Measurements from ENCODE around the gene ITLN2.

ITLN2 gene

DNA sequence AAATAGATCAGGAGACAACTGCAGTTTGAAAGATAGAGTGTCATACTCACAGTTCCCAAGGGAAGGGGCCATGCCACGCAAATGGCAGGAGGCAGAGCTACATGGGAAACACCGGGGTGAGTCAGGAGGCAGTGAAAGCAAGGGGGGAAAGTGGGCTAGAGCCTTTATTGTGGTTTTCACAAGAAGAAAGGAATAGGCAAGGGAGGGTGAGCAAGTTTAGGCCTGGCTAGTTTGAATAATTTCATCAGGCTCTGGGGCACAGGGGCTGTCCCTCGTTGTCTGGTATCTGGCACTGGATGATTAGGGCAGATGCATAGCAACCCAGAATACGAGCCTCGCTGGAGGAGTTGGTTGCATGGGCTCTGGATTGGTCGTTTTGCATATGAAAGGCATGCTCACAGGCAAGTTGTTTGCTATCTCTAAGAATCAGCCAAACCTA, 17.0 kb upstream of the ITLN2 start (continued):
- TF ChIP-seq, protein P1, sequence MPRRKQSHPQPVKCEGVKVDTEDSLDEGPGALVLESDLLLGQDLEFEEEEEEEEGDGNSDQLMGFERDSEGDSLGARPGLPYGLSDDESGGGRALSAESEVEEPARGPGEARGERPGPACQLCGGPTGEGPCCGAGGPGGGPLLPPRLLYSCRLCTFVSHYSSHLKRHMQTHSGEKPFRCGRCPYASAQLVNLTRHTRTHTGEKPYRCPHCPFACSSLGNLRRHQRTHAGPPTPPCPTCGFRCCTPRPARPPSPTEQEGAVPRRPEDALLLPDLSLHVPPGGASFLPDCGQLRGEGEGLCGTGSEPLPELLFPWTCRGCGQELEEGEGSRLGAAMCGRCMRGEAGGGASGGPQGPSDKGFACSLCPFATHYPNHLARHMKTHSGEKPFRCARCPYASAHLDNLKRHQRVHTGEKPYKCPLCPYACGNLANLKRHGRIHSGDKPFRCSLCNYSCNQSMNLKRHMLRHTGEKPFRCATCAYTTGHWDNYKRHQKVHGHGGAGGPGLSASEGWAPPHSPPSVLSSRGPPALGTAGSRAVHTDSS (tag by site-specific recombination; IDR thresholded peaks at IDR 0.05), result no peak
- no peak for TF ChIP-seq ZNF221 (tag by site-specific recombination; IDR thresholded peaks at IDR 0.05; ENCODE audit: borderline replicate concordance)
- TF ChIP-seq, protein P2, sequence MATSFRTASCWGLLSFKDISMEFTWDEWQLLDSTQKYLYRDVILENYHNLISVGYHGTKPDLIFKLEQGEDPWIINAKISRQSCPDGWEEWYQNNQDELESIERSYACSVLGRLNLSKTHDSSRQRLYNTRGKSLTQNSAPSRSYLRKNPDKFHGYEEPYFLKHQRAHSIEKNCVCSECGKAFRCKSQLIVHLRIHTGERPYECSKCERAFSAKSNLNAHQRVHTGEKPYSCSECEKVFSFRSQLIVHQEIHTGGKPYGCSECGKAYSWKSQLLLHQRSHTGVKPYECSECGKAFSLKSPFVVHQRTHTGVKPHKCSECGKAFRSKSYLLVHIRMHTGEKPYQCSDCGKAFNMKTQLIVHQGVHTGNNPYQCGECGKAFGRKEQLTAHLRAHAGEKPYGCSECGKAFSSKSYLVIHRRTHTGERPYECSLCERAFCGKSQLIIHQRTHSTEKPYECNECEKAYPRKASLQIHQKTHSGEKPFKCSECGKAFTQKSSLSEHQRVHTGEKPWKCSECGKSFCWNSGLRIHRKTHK (tag by site-specific recombination; IDR thresholded peaks at IDR 0.05), result no peak
- TF ChIP-seq, protein P3, sequence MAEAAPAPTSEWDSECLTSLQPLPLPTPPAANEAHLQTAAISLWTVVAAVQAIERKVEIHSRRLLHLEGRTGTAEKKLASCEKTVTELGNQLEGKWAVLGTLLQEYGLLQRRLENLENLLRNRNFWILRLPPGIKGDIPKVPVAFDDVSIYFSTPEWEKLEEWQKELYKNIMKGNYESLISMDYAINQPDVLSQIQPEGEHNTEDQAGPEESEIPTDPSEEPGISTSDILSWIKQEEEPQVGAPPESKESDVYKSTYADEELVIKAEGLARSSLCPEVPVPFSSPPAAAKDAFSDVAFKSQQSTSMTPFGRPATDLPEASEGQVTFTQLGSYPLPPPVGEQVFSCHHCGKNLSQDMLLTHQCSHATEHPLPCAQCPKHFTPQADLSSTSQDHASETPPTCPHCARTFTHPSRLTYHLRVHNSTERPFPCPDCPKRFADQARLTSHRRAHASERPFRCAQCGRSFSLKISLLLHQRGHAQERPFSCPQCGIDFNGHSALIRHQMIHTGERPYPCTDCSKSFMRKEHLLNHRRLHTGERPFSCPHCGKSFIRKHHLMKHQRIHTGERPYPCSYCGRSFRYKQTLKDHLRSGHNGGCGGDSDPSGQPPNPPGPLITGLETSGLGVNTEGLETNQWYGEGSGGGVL (tag by site-specific recombination; IDR thresholded peaks at IDR 0.05), result peak; percentile 23; the same call in 1 of the 2 replicates

DNA sequence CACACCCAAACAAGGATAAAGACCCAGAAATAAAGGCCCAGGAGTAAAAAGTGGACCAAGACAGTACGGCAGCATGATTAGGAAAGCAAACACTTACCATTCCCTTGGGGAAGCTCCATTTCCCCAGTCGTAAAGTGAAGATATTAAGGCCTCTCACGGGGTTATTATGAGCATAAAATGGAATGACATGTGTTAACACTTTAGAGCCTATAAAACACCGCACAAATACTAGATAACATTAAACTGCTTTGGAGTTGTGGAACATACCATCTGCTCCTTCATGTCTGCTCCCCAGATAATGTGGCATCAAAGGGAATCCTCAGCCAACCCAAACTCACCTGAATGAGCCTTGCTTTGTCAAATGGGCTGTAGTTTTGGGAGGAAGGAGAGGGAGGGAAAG, 8.9 kb upstream of the ITLN2 start:
- H3K36me3 ChIP-seq (ENCODE audit: control insufficient read depth in 2 of 2, insufficient read depth in 1 of 2, low read length in 2 of 2), result no peaks in the 10 kb centered on the region
- peaks cover 3% of the 10 kb centered on the region for H3K4me1 ChIP-seq (ENCODE audit: control insufficient read depth, insufficient read depth, low read length)
- CTCF ChIA-PET, result interaction anchor here (0.6 to 3.0 kb wide), 6 partner anchors 10 to 202 kb away, joined by 3 to 18 read pairs (median 4); partner anchors contain the start of genes ITLN2 and PPOX
- no peaks in the 10 kb centered on the region for H3K9me3 ChIP-seq (ENCODE audit: control insufficient read depth, insufficient read depth, low read depth, low read length)
- no peak overlapping the region for H3K27ac ChIP-seq (ENCODE audit: extremely low read depth, low read depth, low read length)
- H3K4me3 ChIP-seq (ENCODE audit: low read depth, low read length), result no peak overlapping the region
- POLR2A ChIA-PET, result no interaction called here
- TF ChIP-seq, protein P4, sequence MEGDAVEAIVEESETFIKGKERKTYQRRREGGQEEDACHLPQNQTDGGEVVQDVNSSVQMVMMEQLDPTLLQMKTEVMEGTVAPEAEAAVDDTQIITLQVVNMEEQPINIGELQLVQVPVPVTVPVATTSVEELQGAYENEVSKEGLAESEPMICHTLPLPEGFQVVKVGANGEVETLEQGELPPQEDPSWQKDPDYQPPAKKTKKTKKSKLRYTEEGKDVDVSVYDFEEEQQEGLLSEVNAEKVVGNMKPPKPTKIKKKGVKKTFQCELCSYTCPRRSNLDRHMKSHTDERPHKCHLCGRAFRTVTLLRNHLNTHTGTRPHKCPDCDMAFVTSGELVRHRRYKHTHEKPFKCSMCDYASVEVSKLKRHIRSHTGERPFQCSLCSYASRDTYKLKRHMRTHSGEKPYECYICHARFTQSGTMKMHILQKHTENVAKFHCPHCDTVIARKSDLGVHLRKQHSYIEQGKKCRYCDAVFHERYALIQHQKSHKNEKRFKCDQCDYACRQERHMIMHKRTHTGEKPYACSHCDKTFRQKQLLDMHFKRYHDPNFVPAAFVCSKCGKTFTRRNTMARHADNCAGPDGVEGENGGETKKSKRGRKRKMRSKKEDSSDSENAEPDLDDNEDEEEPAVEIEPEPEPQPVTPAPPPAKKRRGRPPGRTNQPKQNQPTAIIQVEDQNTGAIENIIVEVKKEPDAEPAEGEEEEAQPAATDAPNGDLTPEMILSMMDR (tag by site-specific recombination; IDR thresholded peaks at IDR 0.05), result no peak
- no peak for TF ChIP-seq ZNF530 (tag by site-specific recombination; IDR thresholded peaks at IDR 0.05; ENCODE audit: low read depth)
- TF ChIP-seq ZNF48 (tag by site-specific recombination; IDR thresholded peaks at IDR 0.05), result no peak
- TF ChIP-seq ZNF529 (tag by site-specific recombination; IDR thresholded peaks at IDR 0.05; ENCODE audit: insufficient replicate concordance), result no peak
- TF ChIP-seq, protein P5, sequence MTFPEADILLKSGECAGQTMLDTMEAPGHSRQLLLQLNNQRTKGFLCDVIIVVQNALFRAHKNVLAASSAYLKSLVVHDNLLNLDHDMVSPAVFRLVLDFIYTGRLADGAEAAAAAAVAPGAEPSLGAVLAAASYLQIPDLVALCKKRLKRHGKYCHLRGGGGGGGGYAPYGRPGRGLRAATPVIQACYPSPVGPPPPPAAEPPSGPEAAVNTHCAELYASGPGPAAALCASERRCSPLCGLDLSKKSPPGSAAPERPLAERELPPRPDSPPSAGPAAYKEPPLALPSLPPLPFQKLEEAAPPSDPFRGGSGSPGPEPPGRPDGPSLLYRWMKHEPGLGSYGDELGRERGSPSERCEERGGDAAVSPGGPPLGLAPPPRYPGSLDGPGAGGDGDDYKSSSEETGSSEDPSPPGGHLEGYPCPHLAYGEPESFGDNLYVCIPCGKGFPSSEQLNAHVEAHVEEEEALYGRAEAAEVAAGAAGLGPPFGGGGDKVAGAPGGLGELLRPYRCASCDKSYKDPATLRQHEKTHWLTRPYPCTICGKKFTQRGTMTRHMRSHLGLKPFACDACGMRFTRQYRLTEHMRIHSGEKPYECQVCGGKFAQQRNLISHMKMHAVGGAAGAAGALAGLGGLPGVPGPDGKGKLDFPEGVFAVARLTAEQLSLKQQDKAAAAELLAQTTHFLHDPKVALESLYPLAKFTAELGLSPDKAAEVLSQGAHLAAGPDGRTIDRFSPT (tag by site-specific recombination; IDR thresholded peaks at IDR 0.05), result no peak
- TF ChIP-seq ZNF626 (tag by site-specific recombination; IDR thresholded peaks at IDR 0.05), result no peak
- no peak for TF ChIP-seq ZNF138 (tag by site-specific recombination; IDR thresholded peaks at IDR 0.05; ENCODE audit: borderline replicate concordance)
- TF ChIP-seq ZNF16 (tag by site-specific recombination; IDR thresholded peaks at IDR 0.05; ENCODE audit: low read depth), result no peak
- TF ChIP-seq SCRT1 (tag by site-specific recombination; IDR thresholded peaks at IDR 0.05; ENCODE audit: borderline replicate concordance), result no peak
- TF ChIP-seq, protein P6, sequence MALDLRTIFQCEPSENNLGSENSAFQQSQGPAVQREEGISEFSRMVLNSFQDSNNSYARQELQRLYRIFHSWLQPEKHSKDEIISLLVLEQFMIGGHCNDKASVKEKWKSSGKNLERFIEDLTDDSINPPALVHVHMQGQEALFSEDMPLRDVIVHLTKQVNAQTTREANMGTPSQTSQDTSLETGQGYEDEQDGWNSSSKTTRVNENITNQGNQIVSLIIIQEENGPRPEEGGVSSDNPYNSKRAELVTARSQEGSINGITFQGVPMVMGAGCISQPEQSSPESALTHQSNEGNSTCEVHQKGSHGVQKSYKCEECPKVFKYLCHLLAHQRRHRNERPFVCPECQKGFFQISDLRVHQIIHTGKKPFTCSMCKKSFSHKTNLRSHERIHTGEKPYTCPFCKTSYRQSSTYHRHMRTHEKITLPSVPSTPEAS (tag by site-specific recombination; IDR thresholded peaks at IDR 0.05), result no peak
- no peak for TF ChIP-seq ZNF391 (tag by site-specific recombination; IDR thresholded peaks at IDR 0.05; ENCODE audit: borderline replicate concordance, low read depth)
- no peak for TF ChIP-seq ZNF621 (tag by site-specific recombination; IDR thresholded peaks at IDR 0.05)
- TF ChIP-seq, protein P7, sequence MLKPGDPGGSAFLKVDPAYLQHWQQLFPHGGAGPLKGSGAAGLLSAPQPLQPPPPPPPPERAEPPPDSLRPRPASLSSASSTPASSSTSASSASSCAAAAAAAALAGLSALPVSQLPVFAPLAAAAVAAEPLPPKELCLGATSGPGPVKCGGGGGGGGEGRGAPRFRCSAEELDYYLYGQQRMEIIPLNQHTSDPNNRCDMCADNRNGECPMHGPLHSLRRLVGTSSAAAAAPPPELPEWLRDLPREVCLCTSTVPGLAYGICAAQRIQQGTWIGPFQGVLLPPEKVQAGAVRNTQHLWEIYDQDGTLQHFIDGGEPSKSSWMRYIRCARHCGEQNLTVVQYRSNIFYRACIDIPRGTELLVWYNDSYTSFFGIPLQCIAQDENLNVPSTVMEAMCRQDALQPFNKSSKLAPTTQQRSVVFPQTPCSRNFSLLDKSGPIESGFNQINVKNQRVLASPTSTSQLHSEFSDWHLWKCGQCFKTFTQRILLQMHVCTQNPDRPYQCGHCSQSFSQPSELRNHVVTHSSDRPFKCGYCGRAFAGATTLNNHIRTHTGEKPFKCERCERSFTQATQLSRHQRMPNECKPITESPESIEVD (tag by site-specific recombination; IDR thresholded peaks at IDR 0.05), result peak; percentile 84
- no peak for TF ChIP-seq ZNF792 (tag by site-specific recombination; IDR thresholded peaks at IDR 0.05)
- TF ChIP-seq ZSCAN30 (tag by site-specific recombination; IDR thresholded peaks at IDR 0.05), result 0 out of 2 replicates have a peak, but pooled peaks have one; percentile 29
- TF ChIP-seq, protein P2 (tag by site-specific recombination; IDR thresholded peaks at IDR 0.05), result no peak
- TF ChIP-seq ZNF175 (tag by site-specific recombination; IDR thresholded peaks at IDR 0.05), result no peak
- no peak for TF ChIP-seq GLIS2 (tag by site-specific recombination; IDR thresholded peaks at IDR 0.05)
- TF ChIP-seq ZNF24 (tag by site-specific recombination; IDR thresholded peaks at IDR 0.05), result no peak
